CD4-positive, alpha-beta T cell treated with Interleukin-4 for 4 hours (primary cell): ENCODE data around the gene YAP1.

ENCODE experiments used
- DNase-seq: peaks from one replicate; pipeline ENCODE4 v3.0.0-alpha.2; 2020

YAP1 gene

DNA sequence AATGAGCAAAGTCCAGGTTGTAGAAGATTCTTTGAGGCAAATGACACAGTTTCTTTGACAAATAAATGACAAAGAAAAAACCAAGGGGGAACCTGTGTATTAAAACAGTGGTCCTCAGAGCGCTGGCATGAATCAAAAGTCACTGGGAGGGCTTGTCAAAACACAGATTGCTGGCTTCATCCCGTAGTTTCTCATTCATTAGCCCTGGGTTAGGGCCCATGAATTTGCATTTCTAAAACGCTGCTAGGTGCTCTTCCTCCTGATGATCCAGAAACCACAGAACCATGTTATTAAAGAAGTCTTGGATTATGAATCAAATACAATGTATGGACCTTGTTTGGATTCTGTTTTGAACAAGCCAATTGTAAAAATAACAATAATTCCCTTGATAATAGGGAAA lies 92.7 kb downstream of the YAP1 start:
- no peak for DNase-seq

DNA sequence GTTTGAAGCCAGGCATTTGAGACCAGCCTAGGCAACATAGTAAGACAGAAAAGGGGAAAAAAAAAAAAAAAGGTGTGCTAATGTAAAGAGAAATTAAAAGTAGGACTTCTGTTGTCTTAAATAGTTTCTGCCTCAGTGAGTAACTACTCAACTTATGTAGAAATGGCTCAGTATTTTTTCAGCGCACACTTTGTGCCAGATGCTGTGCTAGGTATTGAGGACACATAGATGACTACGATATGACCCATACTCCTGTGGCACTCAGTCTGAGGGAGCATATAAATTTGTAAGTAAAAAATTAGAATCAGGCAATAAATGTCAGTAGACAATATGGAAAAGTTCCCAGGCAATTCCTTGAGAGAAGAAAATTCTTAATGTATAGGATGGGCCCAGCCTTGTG lies 93.9 kb downstream of the YAP1 start:
- DNase-seq, result no peak

DNA sequence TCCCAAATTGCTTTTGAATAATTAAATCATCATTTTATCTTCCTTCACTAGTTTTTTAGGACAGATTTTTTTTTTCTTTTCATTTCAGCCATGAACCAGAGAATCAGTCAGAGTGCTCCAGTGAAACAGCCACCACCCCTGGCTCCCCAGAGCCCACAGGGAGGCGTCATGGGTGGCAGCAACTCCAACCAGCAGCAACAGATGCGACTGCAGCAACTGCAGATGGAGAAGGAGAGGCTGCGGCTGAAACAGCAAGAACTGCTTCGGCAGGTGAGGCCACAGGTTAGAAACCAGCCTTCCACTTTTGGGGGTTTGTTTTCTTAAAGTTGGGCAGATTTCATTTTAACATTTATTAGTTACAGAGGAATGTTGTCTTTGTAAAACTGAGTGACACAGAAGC lies 95.6 kb downstream of the YAP1 start:
- DNase-seq, result no peak

DNA sequence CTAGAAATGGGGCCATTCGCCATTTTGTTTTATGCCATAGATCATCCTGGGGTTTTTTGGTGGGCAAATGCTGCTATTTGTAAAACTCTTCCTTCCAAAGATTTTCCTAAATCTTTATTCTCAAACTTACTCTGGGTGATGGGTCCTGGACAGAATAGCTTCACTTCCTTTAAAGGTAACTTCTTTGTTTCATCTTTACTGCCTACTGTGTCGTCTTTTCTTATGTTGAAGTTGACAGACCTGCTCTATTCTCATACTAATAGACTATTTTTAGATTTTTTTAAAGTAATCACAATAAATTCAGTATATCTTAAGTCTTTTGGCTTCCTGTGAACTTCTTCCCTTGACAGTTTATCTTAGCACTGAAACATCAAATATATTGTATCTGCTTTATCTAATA lies 98.6 kb downstream of the YAP1 start:
- DNase-seq, result no peak

DNA sequence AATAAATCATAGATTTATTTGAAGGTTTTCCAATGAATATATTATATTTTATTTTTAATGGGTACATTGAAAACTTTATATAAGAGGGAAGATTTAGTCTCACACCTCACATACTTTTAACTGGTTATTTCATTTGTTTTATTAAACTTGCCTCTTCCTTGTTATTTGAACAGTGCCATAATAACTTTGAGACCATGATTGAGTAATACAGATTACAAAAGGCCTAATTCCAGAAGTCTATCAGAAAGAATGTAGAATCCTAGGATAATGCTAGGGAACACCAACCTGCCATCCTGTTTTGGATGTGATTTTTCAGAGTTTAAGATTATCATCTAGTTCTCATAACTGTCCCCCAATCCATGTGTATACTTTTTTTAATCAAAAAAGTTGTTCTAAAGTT lies 104.4 kb downstream of the YAP1 start:
- no peak for DNase-seq

DNA sequence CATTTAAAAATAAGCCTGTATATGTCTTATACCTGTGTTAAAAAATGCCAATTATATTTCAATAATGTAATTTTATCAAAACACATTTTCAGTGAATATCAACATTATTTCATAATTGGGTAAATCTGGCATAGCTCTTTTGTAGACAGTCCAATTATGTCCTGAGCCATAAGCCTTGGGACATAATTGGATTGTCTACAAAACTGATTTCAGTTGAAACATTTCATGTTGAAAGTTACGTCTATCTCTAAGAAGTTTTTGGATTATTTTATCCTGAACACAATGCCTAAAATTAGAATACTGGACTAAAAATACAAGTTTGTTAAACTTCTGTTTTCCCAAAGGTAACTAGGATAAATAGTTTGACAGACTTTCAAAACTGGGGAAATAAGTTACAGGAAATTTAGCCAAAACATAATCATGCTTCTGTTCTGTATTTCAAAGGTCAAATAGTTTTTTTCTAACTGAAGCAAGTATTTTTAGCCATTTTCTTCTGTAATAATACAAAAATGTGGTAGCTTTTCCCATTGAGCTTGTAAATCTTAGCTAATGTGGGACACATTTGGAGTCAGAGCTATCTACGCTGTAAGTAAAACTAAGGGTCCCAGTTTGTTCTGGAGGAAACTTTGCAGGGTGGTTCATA lies 106.3 kb downstream of the YAP1 start:
- DNase-seq, result no peak

DNA sequence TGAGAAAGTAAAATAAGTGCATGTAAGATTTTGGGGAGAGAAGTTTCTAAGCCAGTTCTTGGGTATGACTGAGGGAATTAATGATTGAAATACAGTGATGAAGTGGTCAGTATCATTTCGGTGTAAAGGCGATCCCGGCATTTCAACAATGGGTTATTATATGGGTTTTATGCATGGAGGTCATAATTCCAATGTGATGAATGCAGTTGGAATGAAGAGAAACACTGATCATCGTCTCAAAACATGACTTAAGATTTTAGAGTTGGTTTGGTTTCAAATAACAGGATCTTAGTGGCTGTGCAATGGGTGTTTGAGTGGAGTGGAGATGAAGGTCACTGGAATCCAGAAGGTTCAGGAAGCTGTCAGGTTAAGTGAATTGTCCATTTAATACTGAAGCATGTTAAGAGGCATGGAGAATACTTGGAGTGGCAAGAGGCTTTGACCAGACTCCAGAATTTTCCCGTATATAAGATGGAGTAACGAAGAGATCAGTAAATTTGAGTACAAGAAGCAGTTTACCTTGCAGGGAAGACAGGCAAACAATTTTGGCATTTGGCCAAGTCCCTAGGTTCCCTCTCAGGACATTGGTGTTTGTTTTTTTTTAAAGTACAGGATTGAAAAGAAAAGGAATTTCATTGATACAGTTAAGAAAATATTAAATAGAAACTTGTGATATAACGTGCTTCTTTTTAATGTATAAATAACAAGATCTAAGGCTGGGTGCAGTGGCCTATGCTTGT lies 110.7 kb downstream of the YAP1 start:
- DNase-seq, result no peak

DNA sequence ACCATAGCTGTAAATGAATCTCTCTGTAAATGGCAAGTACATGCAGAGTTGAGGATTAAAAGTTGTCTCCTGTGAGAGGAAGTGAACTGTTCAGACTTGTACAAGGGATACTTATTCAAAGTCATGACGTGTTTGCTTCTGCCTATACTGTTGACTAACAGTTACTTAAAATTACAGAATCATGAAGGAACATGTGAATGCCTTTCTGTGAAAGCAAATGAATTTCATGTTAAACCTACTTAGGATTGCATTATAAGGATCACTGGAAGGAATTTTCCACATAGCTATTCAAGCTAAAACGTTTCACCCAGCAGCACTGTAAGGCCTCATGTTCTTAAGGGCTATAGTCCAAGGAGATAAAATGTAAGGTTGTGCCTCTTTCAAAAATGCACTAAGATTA lies 113.6 kb downstream of the YAP1 start:
- DNase-seq, result no peak

DNA sequence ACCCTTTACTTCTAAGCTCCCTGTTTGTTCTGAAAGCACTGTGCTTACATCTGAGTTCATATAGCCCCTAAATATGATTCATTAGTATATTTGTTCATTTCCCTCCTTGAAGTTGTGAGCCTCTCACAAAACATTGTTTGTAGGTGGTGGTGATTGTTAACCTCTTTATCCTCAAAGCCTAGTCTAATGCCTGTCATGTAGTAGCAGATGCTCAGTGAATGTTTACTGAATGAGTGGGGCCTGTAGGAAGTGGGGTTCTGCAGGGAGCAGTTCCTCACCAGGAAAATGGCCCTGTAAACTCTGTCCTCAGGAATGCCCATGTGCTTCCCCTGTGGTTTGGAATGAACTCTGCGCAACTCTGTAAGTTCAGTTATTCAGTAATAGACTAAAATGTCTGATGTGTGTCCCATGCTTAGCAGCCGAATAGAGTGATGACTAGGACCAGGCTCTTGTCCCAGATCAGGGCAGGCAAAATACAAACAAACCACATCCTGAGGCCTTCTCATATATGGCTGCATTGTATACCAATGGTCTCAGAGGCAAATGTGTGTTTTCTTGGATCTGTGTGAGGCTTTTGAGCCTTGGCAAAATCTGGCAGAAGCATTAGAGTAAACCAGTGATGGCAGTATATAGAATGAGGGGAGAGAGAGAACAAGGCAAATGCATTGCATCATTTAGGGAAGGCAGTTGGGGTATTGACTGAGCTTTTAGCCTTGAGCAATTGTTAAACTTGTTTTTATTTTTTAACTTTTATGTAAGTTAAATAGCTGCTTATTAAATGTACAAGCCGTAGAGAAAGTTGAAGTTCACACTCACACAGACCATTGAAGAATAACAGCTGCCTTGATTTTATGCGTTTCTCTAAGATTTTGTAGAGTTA lies 115.7 kb downstream of the YAP1 start:
- DNase-seq, result no peak

DNA sequence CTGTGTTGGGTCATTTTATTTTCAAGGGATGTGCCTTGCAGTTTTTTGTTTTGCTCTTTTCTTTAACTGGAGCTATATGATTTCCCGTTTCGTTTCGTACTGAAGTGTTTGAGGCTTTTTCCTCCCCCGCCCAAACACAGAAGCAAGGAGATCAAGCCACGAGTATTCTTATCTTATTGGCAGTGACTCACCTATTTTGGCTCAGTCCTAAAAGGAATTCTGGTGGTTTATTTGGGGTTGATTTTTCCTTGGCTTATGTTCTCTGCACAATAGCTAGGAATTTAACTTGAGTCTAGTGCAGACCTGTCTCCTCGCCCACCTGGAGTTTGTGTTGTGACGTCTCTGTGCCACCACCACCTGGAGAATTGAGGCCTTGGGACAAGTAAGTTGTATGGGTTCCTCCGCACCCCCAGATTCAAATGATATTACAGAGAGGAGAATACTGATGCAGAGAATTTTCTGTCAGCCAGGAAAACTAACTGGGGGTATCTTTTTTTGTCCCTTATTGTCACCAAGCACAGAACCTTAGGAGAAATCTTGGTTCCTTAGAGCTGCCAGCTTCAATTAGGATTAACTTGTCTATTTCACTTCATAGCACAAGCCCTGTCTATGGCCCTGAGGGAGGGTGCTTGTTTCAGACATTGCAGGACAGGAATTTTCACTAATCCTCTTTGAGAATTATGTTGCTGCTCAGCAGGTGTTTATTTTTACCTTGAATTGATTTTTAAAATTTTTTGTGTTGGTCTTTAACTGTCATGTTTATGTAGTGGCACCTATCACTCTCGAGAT lies 116.6 kb downstream of the YAP1 start:
- DNase-seq, result no peak

DNA sequence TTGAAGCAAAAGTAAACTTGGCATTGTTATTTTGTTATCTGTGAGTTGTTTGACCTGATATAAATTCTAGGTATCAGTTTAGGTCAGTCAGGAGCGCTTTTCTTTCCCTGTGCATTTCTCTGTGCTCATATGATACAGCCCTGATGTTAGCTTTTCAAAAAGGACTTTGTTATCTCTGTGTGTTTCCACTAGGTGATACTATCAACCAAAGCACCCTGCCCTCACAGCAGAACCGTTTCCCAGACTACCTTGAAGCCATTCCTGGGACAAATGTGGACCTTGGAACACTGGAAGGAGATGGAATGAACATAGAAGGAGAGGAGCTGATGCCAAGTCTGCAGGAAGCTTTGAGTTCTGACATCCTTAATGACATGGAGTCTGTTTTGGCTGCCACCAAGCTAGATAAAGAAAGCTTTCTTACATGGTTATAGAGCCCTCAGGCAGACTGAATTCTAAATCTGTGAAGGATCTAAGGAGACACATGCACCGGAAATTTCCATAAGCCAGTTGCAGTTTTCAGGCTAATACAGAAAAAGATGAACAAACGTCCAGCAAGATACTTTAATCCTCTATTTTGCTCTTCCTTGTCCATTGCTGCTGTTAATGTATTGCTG lies 119.4 kb downstream of the YAP1 start:
- no peak for DNase-seq

DNA sequence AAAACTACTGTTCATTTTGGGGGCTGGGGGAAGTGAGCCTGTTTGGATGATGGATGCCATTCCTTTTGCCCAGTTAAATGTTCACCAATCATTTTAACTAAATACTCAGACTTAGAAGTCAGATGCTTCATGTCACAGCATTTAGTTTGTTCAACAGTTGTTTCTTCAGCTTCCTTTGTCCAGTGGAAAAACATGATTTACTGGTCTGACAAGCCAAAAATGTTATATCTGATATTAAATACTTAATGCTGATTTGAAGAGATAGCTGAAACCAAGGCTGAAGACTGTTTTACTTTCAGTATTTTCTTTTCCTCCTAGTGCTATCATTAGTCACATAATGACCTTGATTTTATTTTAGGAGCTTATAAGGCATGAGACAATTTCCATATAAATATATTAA lies 119.9 kb downstream of the YAP1 start:
- DNase-seq, result no peak

DNA sequence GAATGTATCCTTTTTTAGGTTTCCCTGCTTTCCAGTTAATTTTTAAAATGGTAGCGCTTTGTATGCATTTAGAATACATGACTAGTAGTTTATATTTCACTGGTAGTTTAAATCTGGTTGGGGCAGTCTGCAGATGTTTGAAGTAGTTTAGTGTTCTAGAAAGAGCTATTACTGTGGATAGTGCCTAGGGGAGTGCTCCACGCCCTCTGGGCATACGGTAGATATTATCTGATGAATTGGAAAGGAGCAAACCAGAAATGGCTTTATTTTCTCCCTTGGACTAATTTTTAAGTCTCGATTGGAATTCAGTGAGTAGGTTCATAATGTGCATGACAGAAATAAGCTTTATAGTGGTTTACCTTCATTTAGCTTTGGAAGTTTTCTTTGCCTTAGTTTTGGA lies 120.7 kb downstream of the YAP1 start:
- DNase-seq, result no peak

DNA sequence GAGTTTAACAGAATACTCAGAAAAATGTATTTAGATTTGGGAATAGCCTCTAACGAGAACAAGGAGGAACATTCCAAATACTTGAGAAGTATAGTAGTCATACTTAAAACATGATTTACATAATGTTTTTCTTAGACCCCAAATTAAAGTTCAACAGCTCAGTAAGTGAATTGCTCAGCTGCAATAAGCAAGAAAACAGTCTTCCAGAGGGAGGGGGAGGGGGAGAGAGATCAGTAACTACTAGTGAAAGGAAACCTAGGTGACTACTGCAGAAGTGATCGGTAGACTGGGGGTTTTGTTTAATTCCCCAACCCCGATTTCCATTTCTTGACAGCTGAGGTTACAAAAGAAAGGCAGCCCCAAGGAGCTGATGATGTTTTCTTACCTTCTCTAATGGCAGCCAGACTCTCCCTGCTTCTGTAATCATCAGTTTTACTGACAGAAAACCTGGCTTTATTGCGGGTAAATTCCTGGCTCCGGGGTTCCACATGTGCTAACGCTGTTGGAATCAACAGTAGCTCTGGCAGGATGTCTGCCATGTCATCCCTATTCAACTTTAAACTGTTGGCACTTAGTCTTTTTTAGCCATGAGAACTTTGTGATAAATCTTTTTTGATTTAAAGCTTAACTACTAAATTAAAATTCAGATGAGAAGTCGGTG lies 124.7 kb downstream of the YAP1 start:
- DNase-seq, result no peak

DNA sequence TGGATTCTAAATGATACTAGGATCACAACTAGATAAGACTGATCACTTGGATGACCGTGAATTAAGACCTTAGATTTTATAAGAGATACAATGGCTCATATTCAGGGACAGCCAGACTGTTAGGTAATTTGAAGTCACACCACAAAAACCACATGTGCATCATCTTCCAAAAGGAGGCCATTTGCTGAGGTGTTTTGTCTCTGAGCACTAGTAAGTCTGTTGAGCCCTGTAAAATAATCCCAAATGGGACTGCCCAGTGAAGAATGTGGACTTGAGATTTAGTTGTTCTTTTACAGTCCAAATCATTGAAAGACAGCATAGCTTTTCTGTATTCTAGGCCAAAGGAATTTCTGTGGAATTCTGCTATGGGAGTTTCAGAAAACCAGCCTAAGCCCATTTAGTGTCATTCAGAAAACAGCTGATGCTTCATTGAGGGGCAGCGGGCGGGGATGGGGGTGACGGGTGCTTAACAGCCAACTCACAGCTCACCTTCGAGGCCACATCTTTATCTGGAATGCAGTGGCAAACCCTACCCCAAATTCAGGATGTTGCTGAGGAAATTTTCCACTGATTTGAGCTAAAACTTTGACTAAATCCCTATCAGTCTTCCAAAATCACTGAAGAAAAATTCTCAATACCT lies 127.0 kb downstream of the YAP1 start:
- no peak for DNase-seq

DNA sequence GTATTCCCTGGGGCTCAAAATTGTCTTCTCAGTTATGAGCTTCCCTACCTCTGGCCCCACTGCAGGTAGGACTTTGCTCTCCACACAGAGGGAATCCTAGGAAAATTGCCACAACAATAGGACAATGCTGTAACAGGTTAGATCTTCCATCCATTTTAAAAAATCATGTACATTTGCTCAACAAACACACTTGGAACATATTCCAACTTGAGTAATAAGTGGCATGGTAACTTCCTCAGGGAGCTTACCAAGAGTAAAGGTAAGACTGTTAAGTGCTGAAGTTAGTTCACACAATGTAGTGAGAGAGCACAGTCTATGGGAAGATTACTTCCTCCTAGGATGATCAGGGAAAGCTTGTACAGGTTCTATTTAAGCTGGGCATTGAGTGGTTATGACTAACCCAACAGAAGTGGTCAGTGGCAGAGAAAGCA lies 128.2 kb downstream of the YAP1 start:
- DNase-seq, result no peak

DNA sequence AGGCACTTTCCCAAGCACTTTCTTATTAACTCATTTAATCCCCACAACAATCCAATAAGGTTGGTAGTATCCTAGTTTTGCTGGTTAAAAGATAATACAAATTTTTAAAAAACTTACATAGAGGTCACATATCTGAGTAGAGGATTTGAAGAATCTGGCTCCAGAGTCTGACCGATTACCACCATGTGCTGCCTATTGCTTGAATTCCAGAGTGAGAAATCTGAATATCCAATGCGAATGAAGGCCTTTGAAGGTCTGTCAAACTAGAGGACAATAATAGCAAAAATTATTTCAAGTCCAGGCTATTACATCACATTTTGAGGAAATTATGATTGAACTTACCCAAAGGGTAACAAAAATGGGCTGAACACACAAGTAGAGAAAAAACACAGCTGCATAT lies 129.2 kb downstream of the YAP1 start:
- no peak for DNase-seq

DNA sequence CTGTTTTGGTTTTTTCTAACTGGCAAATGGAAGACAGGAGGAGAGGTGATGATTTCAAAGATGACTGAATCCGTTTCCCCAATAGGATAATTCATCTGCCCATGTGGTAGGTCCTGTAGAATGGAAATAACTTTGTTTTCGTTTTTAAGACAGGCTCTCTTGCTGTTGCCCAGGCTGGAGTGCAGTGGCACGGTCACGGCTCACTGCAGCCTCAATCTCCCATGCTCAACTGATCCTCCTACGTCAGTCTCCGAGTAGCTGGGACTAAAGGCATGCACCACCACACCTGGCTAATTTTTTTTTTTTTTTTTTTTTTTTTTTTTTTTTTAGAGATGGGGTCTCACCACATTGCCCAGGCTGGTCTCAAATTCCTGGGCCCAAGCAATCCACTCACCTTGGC lies 129.7 kb downstream of the YAP1 start:
- no peak for DNase-seq

DNA sequence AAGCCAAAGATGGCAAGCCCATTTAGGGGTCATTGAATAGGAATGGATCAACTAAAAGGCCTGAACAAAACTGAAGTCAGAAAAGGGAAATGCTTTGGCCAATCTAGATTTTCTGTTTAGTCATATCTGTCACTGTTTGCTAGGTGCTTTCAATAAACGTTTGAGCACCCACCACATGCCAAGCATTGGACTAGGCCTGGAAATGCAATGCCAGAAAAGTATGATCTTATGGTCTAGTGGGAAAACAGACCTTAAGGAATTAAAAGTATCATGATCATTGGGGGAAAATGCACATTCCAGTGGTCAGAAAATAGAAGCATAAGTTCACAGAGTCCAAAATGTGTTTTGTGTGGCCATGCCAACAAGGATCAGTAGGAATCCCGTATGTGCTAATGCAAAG lies 130.3 kb downstream of the YAP1 start:
- DNase-seq, result no peak

DNA sequence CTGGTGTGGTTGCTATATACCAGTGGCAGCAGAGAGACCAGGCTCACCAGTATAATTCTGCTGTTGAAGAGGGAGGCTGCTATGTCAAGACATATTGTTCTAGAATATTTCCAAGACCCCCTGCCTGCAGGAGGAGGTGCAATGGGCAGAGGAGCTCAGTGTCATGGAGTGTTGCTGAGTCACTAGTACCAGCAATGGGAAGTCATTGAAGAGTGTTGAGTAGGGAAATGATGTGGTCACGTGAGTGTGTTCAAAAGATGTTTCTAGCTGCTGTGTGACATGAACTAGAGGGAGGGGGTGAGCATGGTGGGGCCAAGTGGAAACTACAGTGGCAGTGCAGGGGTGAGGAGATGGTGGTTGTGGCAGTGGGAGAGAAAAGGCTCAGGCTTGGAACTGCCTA lies 130.8 kb downstream of the YAP1 start:
- DNase-seq, result no peak

DNA sequence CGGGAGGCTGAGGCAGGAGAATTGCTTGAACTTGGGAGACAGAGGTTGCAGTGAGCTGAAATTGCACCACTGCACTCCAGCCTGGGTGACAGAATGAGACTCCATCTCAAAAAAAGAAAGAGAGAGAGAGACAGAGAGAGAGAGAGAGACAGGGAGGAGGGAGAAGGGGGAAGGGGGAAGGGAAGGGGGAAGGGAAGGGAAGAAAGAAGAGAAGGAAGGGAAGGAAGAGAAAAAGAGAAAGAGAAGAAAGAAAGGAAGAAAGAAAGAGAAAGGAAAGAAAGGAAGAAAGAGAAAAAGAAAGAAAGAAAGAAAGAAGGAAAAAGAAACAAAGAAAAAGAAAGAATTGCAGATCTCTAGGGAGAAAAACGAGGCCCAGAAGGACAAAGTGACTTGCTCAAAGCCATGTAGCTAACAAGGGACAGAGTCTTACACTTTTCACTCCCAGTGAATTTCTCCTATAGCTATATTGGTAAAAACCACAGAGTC lies 133.2 kb downstream of the YAP1 start:
- DNase-seq, result no peak
